Stimulated activated CD4-positive, alpha-beta T cell treated with anti-CD3 and anti-CD28 coated beads, Interleukin-4, amount 100 ng/mL, for 24 hours (primary cell): Measurements from ENCODE around the gene PTPRN2.

Experiments
- DNase-seq: peaks from one replicate; pipeline ENCODE4 v3.0.0-alpha.2; 2020

Gene PTPRN2

DNA sequence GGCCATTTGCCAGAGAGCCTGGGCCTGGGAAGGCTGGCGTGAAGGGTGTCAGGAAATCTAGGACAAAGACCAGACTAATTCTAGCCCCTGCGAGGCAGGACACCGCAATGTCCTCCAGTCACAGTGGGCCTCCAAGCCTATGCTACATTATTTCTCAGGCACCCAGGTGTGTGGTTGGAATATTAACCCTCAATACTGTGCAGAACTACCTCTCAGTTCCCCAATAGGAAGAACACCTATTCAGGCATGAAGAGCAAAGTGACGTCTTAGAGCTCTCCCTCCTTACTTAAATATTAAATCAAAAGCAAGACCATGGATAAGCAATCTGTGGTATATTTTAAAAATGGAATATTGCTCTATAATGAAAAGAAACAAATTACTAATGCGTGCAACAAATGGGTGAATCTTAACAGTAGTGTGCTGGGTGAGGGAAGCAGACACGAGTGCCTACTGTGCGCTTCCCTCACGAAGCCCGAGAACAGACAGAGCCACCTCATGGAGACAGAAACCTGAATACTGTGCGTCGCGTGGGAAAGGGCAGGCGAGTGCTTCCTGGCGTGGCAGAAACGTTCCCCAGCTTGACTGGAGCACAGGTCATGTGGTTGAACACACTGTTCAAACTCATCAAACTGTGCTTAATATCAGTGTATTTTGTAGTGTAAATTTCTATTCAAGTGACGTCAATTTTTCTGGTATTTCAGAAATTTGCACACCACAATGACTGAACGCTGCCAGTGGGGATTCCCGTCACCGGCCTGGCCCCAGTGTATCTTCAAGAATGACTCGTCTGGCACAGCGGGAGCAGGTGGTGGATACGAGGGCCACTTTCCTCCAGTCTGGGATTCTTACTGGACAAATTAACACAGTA, 15.5 kb upstream of the PTPRN2 start:
- no peak for DNase-seq

DNA sequence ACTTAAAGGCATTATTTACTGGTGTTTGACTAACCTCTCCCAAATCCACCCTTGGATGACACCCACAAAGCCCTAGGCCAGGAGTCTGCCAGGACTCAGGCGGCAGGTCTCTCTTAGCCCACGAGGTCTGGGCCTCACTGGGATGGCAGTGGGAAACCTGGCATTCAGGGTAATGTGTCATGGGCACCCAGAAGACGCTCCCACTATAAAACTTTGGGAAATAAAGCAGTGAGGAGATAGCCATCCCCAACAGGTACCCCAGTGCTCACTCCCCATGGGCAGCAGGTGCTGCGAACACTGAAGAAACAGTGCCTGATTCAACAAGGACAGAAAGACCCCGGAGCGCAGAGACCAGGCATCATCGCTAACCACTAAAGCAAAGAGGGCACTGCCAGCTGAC, 14.4 kb upstream of the PTPRN2 start:
- no peak for DNase-seq

DNA sequence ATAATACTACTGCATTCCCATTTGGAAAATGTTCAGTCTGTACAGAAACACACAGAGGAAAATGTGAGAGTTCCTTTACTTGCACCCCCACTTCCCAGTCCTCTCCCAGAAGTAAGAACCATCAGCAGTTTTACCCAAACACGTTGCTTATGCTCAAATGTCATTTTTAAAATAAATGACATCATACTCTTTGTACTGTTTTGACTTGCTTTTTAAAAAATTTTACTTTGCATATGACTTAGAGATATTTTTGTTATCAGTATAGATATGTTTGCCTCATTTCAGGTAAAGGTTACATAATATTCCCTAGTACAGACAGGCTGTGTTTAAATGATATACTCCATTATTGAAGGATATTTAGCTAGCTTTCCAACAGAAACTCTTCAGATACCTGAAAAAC, 13.5 kb upstream of the PTPRN2 start:
- no peak for DNase-seq

DNA sequence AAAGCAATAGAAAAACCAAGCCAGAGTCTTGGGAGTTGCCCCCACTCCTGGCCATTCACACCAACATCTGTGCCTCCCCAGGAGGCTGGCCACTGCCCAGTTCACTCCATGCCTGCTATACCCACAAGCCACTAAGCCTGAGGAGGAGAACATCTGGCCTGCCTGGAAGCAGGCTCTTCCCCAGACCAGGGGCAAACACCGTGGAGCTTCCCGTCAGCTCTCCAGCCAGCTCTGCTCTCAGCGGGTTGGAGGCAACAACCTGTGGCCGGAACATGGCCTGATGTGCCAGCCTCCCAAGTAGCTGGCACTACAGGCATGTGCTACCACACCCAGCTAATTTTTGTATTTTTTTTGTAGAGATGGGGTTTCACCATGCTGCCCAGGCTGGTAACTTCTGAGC, 9.1 kb upstream of the PTPRN2 start:
- DNase-seq: no peak

DNA sequence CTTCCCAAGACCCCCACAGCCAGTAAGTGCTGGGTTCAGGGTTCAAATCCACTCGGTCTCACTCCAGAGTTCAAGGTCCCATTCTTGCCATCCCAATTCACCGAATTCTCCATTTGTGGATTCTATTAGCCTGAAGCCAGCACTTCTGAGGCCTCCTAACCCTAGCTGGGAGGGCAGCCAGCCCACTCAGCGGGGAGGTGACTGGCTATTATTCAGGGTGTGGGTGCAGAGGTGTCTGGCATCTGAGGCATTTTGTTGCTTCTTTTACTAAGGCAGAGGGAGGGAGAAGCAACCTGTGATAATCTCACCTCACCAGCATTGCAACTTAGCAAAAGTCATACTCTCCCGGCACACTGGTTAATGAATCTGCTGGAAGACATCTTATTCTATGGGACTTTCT, 8.7 kb upstream of the PTPRN2 start:
- DNase-seq: no peak

DNA sequence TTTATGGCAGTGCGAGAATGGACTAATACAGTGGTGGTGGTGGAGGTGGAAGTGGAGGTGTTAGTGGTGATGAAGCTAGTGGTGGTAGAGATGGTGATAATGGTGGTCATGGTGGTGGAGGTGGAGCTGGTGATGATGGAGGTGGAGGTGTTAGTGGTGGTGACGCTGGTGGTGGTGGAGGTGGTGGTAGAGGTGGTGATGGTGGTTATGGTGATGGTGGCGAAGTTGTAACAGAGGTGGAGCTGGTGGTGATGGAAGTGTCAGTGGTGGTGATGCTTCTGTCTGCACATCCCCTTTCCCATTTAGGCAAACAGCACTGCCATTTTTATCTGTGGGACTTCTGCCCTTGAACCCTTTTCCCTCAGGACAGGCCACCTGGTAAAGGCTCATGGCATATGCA, 7.4 kb upstream of the PTPRN2 start:
- DNase-seq: no peak

DNA sequence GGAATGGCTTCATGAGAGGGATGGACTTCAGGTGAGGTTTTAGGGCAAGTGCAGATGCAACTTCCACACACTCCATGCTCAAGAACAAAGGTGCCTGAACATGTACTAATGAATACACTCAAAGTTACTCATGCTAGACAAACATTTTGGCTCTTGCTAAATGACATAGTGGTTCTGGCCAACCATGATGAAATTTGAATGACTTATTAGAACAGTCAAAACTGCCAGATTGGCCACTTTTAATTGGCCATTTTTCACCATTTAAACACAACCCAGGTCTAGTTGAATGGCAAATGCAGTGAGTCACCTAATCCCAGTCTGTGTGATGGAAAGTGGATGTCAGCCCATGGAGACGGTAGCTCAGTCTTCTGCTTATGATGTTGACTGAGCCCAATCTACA, 4.9 kb upstream of the PTPRN2 start:
- no peak for DNase-seq

DNA sequence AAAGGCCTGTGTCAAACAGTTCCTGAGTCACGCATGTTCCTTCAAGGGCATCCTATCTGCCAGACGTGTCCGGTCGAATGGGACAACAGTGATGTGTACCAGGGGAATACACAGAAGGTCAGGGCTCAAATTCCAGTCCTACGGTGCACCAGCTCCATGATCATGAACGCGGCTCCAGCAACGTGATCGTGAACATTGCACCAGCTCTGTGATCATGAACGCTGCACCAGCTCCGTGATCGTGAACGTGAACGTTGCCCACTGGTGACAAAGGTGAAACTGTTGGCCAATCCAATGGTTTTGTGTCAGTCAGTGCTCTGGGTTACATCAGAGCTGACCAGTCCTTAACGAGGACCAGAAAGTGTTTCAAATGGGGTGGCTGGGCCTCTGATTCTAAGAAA, 4.3 kb upstream of the PTPRN2 start:
- DNase-seq: no peak

DNA sequence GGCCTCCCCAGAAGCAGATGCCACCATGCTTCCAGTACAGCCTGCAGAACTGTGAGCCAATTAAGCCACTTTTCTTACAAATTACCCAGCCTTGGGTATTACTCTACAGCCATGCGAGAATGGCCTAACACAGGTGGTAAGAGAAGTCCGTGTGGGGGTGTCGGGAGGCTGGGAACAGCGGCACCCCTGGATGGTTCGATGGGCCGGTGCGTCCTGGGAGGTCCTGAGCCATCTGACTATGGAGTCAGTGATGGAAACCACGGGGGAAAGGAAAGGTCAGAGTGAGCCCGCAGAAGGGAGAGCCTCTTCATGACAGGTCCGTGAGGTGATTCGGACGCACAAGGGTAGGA, 2.5 kb upstream of the PTPRN2 start:
- no peak for DNase-seq

DNA sequence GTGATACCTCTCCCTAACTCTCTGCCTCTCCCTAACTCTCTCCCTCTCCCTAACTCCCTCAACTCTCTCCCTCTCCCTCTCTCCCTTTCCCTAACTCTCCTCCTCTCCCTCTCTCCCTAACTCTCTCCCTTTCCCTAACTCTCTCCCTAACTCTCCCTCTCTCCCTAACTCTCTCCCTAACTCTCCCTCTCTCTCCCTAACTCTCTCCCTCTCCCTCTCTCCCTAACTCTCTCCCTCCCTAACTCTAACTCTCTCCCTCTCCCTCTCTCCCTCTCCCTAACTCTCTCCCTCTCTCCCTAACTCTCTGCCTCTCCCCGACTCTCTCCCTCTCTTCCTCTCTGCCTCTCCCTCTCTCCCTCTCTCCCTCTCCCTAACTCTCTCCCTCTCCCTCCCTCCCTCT, 2.0 kb upstream of the PTPRN2 start:
- DNase-seq: no peak

DNA sequence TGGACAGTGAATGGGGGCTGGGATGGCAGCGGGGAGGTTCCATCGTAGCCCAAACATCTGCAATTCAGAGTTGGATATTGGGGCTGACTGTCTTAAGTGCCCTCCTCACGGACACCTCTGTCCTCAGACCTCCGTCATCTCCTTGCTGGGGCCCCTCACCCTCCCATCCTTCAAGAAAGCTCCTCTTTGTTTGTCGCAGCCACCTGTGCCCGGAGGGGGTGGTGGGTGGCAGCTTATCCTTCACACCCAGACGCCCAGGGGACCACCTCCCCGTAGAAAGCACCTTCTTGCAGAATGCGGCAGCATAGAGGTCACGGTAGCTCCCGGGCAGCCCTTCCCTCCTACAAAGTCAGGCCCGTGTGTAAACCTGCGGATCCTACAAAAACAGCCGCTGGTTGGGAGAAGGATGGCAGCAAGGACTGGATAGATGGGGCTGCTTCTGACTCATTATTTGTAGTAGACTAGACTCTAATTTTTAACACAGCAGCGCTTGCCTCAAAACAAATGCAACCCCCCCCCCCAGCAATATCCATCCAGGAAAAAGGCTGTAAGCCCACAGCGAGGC, 1.3 kb upstream of the PTPRN2 start:
- DNase-seq: no peak

DNA sequence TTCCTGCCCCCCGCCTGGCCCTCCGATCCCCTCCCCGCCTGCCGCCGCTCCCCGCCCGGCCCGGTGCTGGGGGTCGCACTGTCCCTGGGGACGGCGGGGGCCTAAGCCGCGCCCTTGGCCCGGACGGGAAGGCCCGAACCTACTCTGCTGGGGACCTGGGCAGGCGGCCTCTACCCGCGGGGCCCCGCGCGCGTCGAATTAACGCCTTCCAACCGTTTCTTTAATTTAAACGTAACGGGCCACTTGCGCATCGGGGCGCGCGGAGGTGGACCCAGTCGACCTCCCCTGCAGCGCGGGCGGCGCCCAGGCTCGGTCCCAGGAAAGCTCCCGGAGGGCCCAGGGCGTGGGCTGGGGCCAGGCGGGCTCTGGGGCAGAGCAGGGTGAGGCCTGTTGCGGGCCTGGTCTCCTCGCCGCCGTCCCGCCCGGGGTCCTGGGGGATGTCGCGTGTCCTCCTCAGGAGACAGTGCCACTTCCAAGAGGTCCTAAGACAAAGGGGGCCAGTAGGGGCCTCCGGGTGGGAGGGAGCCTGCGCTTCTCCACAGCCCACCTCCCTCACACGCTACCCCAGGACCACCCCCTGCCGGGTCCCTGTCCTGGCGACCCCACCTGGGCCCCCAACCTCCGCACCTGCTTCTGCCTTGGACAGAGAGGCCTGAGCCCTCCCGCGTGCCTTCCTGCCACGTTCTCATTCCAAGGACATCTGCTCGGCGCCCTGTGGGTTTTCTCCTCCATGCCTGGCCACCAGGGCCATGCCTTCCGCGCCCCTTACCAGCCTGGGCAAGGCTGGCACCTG, 658 bp upstream of the PTPRN2 start:
- DNase-seq: no peak

DNA sequence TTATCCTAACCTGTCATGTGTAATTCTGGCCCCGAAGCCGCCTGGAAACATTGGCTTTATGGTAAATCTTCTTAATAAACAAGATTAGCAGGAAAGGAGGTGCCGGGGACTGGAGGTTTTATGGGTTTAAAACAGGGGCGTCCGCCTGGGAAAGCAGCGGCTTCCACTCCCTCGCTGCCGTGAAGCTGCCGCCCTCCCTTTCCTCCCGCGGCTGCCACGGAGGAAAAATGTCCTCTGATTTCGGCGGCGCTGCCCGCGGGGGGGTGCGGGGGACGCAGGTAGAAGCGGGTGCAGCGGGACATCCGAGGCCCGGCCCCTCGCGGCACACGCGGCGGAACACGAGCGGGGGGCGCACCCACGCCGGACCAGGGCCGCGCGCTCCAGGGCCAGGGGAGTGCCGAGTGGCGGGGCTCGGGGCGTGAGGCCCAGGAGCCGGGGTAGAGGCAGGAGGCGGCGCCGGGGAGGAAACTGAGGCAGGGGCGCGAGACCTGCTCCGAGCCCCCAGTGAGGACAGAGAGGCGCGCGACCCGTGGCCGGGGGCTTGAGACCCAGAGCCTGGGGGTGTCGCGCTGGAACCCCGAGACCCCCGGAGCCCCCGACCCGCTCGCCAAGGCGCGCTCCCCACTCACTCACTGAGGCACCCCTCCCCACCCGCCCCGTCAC, 993 bp downstream of the PTPRN2 start:
- DNase-seq: no peak

DNA sequence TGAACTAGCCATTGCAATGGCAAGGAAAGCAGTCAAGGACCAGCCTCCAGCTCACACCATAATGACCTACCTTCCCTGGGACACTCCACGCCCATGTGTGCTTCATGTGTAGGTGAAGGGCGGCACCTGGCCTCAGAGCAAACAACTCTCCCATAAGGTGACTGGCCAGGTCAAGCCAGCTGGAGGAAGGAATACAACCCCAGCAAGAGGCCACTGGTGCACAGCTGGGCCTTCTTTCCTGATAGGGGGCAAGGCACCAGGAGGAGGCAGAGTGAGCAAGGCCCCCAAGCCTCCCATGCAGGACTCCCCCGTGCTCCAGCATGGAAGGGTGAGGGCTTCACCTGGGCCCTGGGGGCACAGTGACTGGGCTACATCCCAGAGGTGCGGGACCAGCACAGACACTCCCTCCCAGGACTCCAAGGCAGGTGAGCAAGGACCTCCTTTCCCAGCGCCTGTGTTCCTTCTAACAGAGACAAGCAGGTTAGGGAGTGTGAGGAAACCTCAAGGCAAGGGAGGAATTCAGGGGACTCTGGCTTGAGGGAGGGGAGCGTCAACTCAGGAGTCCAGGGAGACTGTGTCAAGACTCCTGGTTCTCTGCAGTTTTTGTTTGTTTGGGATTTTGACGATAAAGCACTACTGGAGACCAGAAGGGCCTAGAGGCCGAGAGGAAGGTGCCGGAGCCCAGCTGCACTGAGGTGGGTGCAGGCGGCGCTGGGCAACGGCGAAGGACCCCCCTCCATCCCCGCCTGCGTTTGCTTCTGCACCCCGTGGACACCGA, 1.7 kb downstream of the PTPRN2 start:
- no peak for DNase-seq

DNA sequence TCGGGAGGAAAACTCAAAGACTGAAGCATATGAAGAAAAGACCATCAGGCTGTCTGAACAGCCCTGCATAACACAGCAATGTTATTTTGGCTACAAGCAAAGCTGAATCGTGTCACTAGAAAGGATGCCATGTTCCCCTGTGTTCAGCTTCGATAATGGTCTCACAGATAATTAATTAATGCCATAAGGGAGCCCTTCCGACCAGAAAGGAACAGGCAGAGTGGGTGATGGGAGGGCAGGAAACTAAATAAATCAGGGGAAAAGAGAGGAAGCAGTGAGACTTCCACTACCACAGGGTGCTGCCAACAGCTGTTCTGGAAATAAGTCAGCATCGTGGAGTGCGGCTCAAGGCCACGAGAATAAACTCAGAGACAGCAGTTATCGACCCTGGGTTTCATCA, 3.2 kb downstream of the PTPRN2 start:
- no peak for DNase-seq

DNA sequence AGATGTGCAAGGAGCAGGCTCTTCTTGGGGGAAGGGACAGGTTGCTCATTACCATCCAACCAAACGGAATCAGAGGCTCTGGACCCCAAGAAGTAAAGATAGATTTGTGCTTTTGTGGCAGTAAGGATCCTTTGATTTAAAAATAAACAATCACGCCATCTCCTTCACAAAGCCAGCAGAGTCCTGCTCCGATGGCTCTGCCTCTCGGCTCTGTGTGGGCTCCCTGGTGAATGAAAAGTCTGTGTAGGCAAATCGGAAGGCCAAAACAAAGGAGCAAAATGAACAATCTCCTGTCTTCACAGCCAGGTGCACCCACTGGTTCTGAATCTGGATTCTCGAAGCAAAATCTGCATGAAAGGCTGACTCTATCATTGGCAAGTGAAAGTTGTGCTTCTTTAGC, 3.8 kb downstream of the PTPRN2 start:
- no peak for DNase-seq

DNA sequence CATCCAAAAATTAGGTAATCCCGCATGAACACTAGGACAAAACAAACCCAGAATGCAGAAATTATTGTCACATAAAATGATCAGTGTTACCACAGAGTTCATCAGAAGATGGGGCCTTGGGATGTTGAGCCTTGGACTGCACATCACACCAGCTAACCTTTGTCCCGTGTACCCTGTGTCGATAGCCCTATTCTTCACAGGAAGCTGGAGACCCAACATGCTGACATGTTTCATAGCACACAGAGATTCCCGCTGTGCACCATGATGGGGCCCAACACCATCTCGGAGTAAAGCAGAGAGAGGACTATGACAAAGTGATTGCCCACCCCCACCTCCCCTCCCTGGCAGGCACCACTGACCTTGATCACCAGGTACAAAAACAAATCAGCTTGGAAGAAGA, 4.5 kb downstream of the PTPRN2 start:
- no peak for DNase-seq

DNA sequence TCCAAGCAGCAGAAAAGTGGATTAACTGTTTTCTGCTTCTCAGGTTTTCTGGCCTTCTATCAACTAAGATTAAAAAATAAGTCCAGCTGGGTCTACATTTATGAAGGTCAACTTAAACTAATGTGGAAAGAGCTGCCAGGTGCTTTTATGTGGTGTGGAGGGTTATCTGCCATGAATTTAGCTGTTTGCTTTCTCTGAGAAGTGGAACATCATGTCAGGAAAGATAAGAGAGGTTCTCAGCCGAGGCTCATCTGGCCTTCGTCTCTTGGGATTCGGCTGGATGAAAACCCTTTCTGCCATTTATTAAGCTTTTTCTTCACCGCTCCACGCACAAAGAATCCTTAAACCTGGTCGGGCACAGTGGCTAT, 5.5 kb downstream of the PTPRN2 start:
- DNase-seq: no peak

DNA sequence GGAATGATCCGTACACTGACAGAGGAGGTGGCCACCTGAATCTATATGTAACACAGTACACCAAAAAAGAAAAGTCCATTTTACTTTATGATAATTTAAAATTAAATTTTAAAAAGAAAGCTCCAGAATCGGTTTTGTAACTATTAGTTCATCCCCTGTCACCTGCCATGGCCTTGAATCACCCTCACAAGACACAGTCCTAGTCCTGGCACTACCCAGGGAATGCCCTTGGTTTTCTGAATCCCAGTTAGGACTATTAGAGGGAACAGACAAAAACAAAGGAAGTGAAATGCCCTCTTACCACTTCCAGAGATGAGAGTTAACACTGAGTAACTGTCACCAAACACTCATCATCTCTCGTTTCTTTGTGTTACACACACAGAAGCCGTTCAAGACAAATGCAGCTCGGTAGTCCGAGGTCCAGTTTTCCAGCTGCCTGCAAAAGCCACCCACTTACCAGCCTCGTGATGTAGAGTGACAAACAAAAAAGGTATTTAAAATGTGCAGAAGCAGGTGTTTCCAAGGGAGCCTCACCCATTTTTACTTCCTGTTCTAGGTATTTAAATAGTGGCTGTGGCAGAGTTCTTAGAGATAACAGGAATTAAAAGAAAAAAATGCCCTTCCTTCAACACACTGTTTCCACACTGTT, 6.1 kb downstream of the PTPRN2 start:
- DNase-seq: no peak

DNA sequence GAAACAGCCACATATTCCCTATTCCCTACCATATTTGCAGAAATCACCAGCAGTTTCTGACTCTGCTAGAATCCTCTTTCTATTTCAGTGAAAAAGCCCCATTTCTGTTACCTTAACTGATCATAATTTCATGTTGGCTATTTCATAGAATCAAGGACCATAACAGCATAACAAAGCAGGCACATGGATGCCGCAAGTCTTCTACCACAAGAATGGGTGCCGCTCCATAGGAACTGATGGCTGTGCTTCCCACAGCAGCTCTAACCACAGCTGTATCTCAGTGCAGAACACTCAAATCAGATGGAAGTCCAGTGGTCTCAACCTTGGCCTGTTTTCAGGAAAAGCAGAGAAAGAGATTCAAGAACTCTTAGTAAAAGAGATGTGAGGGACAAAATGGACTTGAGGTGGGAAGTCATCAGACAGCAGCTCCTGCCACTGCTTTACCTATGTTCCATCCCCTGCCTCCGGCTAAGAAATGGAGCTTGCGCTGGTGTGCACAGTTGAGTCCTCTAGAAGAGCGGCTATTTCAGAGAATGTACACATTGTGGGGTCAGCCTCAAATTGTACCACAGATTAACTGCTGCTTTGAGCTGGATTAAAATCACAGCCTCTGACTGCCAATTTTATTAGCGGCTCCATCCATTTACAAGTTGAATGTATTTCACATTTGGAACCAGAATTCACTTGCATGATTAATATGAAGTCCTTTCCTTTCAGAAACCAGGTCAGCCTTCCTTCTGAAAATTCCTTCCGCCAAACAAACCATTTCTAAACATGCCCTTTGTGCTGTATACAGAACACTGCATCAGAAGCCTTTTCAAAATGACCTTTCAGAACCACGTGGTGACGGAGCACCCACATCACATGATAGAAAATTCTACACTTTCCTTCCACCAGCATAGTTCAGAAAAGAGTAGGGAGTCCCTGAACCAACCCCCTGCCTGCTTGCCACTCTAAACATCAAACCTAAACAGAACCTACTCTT, 7.7 kb downstream of the PTPRN2 start:
- no peak for DNase-seq
